HT-29 (cell line): ENCODE data around the gene PRXL2C. TPM values are rescaled to one million over a fixed set of nuclear protein-coding genes. Genes with fewer than 3 reads are reported as not detected.
"Not testable (repeated sequence)": the region's sequence is repeated elsewhere in the genome, so short reads cannot be mapped to it uniquely, and the experiment has no call there.

ENCODE experiments used
- DNase-seq: peaks from one replicate; pipeline ENCODE4 v3.0.0-alpha.2; 2015; ENCODE audit warnings: low spot score
- total RNA-seq: library from RNA; depleted of rRNA; stranded (reverse); fragments of >200 nt; shearing (Covaris generic); gene quantifications from 2 replicates; pipeline ENCODE4 v1.2.3, GENCODE V29; 2014

The PRXL2C gene
- total RNA-seq, 1 experiment from 2014 or later = 4.6 TPM

DNA sequence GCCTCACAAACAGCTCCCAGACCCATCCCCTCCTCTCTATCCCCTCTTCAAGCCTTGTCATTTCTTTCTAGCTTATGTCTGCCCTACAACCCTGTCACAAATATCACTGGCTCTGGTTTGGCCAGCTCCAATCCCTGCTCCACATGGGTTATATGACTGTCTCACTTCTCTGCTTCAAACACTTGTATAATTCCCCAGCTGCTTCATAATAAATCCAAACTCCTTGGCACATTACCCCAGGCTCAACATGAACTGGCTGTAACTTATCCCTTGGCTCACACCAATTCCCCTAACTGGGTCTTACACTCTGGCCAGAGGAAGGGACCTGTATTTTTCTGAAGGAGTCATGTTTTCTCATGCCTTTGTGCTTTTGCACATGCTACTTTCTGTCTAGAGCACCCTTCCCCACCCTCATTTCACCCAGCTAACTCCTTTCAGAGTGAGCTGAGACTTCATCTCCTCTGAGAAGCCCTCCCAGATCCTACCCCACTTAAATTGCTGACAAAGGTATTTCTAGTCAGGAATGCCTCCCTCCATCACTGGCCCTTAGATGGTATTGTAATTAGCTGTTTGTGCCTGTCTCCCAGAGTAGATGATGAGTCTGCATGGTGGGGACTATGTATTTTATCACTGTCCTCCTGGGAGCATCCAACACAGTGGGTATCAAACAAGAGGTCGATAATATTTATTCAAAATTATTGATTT lies 5.3 kb downstream of the PRXL2C start:
- DNase-seq = no peak

DNA sequence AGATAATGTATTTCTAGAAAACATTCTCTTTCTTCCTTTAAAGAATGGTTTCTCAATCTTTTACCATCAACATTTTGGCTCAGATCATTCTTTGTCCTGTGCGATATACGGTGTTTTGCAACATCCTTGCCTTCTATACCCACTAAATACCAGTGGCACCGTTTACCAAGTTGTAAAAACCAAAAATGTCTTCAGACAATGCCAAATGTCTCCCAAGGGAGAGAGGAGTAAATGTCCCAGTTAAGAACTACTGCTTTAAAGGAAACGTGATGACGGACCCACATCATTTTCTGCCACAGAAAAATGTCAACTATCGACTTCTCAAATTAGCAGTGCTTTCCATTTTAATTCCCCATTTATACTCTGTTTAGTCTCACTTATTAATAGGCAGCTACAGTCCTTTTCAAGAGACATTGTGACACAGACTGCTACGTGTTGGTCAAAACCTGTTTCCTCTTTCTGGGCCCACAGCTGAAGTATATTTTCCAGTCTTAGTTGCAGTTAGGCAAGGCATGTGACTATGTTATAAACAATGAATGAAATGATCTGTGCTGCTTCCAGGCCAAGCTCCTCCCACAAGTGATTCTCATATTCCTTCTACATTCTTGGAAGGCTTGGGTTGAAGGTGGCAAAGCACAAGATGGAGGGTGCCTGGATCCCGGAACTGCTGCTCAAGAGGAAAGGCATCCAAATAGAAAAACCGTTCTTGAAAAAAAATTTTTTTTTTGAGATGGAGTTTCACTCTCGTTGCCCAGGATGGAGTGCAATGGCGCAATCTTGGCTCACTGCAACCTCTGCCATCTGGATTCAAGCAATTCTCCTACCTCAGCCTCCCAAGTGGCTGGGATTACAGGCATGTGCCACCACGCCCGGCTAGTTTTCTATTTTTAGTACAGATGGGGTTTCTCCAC lies 8.8 kb downstream of the PRXL2C start:
- no peak for DNase-seq

DNA sequence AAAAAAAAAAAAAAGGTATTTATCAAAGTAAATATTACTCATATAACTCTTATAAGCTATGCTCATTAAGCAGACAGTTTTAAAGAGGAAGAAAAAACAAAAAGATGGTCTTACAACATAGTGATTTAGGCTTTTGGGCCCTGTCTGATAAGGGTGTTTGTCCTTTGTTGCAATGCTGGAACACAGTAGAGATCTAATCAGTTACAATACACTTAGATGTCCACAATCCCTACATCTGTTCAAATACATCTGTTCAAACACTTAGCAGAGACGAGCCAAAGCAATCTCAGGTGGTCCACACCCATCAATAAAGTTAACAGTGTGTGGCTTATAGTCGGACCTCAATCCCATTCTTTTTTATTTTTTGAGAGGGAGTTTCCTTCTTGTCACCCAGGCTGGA lies 11.0 kb downstream of the PRXL2C start:
- DNase-seq = no peak

DNA sequence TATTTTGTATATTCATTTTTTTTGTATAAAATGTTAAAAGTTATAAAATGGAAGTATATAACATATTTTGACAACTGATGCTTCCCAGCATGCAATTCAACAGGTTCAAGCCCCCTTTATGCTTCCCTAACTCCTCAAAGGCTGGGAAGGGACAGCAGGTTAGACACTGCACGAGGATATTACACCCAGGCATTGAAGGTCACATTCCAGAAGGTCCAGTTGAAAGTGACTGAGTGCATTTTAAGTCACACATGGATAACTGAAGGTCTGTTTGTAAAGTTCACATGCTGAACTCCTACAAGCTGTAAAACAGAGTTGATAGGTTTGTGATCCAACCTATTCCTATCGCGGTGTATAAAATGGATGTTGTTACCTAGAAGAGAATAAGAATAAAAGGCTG lies 13.6 kb downstream of the PRXL2C start:
- DNase-seq = no peak

DNA sequence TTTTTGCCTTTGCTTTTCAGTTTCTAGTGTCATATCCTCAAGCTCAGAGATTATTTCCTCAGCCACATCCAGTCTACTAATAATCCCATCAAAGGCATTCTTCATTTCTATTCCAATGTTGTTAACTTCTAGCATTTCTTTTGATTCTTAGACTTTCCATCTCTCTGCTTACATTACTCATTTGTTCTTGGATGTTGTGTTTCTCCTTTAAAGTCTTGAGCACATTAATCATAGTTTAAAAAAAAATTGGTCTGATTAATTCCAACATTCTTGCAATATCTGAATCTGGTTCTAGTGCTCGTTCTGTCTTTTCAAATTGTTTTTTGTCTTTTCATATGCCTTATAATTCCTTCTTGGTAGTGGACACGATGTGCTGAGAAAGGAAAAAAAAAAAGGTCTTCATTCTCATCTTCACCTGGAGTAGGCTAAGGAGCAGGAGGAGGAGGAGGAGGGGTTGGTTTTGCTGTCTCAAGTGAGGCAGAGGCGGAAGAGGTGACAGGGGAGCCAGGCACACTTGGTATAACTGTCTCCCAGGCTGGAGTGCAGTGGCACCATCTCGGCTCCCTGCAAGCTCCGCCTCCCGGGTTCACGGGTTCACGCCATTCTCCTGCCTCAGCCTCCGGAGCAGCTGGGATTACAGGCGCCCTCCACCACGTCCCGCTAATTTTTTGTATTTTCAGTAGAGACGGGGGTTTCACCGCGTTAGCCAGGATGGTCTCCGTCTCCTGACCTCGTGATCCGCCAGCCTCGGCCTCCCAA lies 16.3 kb downstream of the PRXL2C start:
- no peak for DNase-seq

DNA sequence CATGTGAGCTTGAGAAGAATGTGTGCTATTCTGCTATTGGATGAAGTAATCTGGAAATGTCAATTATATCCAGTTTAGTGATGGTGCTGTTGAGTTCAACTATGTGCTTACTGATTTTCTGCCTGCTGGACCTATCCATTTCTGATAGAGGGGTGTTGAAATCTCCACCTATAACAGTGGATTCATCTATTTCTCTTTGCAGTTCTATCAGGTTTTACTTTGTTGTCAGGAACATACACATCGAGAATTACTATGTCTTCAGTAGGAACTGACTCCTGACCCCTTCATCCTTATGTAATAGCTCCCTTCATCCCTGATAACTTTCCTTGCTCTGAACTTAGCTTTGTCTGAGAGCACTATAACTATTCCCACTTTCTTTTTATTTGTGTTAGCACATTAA lies 18.7 kb downstream of the PRXL2C start:
- no peak for DNase-seq

DNA sequence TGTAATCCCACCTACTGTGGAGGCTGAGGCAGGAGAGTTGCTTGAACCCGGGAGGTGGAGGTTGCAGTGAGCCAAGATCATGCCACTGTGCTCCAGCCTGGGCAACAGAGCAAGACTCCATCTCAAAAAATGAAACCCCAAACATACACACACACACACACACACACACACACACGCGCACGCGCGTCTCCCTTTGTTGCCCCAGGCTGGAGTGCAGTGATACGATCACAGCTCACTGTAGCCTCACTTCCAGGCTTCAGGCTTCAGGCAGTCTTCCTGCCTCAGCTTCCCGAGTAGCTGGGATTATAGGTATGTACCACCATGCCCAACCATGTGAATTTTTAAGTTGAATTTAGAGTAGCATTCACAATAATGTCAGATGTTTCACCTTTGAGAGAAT lies 21.5 kb downstream of the PRXL2C start:
- DNase-seq = not testable (repeated sequence)

DNA sequence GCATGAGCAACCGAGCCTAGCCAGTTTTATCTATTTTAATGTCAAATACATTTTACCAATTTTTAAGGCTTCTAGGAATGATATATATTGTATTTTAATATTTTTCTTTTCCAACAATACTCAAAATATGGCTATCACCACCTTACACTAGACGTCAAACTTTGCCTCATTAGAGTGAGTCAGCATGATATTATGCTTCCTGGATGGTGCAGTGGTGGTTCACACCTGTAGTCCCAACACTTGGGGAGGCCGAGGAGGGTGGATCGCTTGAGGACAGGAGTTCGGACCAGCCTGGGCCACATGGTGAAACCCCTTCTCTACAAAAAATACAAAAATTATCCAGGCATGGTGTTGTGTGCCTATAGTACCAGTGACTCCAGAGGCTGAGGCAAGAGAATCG lies 28.2 kb downstream of the PRXL2C start:
- peak; percentile 12 for DNase-seq

DNA sequence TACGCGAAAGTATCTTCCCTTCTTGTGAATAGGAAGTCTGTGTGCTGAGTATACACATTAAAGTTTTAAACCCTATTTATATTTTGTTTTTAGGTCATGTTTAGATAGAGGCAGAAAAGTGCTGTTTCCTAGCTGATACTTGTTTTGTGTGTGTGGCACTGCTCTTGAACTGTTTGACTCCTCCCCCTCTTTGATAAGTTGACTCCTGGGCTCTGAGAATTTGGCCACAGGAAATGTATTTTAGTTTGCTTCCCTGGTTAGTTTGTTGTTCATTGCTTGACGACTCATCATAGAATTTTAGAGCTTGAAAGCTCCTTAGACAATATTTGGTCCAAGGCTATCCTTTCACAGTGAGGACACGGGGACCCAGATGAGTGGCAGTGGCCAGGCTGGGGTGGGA lies 33.5 kb downstream of the PRXL2C start:
- DNase-seq = no peak

DNA sequence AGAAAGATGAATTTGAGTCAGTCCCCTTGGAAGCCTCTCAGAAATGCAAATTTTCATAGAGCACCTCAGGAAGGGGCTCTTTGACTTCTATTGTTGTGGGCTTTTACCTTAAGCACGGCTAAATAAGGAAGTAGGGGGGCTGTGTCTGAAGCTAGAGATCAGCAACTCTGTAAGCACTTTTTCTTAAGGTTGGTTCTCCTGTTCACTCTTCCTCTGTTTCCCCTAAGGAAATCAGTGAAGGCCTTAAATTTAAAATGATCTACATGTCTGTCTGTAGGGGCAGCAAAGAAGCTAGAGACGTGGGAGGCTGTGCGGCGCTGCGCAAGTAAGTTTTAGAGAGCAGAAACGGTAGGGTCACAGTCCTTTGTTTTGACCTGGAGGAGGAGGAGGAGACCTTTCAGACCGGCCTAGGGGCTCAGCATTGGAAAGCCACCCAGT lies 34.3 kb downstream of the PRXL2C start:
- peak; percentile 41 for DNase-seq

DNA sequence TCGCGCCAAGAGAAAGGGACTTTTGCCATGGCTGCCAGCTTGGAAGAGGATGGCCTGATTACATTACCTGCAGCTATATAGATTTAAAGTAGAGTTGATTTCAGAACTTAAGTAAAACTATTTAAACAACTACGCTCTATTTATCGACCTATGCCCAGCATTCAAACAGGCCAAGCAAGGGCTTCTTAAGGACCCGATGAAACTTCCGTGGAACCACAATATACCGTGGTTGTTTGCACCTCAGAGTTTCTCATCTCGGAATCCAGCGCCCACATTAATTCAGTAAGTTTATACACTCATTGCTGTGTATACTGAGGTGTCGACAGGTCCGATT lies 35.0 kb downstream of the PRXL2C start:
- DNase-seq = no peak

DNA sequence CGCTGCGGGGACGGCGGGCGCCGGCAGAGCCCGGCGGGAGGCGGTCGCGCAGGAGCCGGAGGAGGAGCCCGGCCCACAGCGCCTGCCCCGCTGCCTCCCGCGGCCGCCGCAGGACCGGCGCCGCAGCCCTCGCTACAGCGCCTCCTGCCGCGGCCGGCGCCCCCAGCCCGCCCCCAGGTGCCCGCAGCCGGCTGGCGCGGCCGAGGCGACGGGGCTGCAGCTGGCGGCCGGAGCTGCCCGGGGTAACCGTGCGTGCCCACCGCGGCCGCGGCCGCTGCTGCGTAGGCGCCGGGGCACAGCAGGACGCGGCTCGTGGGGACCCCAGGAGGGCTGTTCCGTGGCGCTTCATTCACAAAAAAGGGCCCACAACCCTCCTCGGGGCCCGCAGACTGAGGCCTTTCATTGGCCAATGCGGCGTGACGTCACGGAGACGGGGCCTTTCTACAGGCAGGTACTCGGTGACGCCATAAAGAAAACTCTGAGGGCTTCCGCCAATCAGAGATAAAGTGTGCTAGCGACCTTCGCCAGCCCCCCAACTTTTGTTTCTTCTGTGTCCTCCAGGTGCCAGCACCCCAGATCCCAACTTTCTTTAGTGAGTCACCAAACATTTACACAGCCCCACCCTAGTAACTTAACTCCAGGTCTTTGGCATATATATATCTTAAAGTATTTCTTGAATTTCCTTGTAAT lies 35.5 kb downstream of the PRXL2C start, which contains the start of gene CDC14B:
CDC14B (minus strand) TSS at position 353 of the 690 bp plus-strand sequence. CDS start 465 bp downstream, outside the sequence.
- DNase-seq = peak; percentile 98

DNA sequence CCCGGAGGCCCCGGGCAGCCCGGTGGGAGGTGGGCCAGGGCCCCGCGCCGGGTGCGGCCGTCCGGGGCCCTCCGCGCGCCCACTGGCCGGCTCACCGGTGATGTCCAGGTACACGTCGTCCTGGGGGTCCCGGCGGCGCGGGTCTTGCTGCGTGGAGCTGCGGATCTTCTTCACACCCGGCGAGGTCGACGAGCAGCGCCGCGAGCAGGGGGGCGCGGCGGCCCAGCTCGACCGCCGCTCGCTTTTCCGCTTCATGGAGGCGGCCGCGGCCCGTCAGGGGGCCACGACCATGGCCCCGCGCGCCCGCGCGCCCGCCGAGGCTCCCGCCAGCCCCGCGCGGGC lies 36.0 kb downstream of the PRXL2C start:
- no peak for DNase-seq

DNA sequence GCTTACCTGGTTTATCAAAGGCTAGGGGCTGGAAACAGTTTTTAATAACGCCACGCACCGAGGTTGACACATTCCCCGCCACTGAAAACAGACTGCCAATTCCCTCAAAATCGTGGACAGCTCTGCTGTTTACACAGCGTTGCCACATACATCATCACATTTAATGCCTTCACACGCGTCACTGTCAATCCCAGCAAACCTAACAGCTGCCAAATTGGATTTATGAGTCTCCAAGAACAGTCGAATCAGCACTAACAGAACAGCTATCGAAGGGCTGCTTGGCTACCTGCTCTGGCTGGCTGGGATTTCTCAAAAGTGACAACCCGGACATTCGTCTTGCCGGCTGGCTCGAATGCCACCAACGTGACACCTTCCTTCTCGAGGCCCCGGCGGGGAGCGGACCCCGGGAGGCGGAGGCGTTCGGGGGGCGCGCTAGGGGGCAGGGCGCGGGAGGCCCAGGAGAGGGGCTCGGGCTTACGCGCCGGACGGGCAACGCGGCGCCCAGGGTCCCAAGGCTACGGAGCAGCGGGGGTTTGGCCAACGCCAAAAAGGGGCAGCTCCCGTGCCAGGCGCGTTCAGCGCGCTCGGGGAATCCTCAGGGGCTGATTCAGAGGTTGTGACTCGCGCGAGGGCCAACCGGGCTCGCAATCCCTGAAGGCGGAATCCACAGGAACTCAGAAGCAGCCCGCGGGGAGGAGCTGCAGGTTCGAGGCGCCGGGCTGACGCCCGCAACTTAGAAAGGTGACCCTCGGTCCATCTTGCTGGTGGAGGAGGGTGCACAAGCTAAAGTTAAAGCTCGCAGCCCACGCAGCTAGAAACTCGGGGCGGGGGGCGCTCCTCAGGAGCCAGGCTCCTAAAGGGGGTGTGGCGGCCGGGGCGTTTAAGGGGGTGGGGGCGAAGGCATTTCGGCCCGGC lies 36.7 kb downstream of the PRXL2C start:
- DNase-seq = peak; percentile 72

DNA sequence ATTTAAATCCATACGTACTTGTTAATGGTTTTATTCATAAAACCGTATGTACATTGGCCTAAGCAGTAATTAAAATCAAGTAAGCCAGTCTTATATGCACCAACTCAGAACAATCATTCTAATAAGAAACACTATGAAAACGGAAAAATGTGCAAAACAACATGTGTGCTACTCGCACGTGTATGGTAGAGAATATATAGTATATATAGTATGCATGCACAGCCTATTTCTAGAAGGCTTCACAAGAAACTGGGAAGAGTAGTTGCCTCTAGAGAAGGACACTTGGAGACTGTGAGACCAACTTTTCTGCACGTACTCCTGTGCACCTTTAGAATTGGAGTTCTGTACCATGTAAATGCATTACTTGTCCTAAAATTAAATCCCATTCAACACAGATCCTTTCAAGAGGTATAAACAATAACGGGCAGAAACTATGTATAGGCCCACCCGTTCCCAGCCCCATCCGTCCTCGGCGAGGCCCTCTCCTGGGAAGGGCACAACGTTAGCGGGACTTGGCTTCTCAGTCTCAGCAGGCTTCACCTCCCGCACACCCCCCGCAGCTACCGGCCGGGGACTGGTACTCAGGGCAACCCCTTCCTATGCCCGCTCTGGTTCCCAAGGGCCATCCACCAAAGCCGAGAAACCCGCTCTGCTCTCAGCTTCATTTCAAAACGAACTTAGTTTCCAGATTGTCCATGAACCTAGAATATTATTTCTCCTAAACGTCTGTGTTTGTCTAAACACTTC lies 37.5 kb downstream of the PRXL2C start:
- no peak for DNase-seq

DNA sequence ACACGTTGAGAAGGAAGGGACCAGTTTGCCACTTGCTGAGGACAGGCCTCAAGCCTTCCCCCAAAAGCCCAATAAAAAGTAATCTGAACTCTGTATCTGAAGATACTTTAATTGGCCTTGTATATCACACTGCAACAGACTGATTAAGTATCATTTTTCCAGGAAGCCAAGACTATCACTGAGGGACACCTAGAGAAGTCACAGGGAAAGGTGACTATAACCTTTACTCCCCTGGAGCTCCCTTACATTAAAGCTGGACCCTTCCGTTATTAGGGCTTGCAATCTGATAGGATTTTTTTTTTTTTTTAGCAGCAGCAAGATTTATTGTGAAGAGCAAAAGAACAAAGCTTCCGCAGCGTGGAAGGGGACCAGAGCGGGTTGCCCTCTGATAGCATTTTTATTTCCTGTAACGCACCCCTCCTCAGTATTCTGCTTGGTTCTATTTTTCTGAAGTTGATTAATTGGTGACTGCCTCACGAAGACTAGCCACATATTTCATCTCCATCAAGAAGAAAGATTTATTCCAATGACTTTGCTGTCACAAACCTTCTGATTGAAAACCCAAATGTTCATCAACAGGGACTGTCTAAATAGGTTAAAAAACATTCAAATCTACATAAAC lies 38.2 kb downstream of the PRXL2C start:
- no peak for DNase-seq

DNA sequence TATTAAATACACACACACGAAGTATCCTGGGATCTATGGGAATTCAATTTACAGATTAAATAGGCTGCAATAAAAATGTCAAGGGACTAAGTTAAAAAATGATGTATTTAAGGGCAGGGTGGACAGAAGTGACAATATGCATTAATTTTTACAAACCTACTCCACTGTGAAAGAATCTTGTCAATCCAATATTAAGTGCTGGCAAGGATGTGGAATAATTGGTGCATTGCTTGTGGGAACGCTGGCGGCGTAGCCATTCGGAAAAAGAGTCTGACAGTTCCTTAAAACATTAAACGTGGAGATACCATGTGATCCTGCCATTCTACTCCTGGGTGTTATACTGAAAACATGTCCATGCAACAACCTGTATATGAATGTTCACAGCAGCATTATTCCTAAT lies 39.7 kb downstream of the PRXL2C start:
- no peak for DNase-seq

DNA sequence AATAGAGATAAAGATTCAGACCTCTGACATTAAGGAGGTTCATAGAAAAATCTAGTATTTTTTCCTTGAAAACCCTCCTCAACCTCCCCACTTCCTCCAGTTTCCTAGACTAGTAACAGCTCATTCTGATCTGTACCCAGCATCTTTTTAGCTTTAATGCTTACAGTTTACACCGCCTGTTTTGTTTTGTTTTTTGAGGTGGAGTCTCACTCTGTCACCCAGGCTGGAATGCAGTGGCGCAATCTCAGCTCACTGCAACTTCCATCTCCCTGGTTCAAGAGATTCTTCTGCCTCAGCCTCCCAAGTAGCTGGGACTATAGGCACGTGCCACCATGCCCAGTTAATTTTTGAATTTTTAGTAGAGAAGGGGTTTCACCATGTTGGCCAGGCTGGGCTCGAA lies 40.5 kb downstream of the PRXL2C start:
- not testable (repeated sequence) for DNase-seq

DNA sequence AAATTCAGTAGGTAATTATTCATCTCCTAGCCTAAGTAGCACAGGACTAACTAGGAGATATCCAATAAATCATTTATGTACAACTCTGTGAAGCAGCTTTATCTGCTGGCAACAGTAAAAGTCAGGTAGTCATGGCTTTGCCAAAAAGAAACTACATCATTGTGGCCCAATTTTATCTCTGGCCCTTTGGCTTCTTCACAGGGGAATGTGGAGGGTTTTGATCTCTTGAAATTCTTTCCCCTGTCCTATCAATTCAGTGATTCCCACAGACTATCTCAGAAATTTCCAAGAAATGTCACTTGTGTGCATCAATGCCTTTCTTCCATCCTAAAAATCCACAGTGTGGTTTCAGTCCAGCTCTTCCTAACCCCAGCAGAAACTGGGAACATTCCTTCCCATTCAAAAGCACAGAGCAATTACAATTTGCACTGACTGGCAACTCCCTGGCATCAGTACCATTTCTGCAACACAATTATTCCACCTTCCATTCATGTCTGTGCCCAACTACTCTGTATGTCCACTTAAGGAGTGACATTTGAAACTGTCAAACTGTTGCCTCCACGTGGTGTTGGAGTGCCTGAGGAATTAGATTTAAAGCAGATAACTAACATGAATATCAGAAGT lies 42.0 kb downstream of the PRXL2C start:
- no peak for DNase-seq
